ENCODE data around the gene ZFYVE21. TPM values are rescaled to one million over a fixed set of nuclear protein-coding genes. Genes with fewer than 3 reads are reported as not detected.
"Not testable (repeated sequence)": the region's sequence is repeated elsewhere in the genome, so short reads cannot be mapped to it uniquely, and the experiment has no call there.

The ZFYVE21 gene
- total RNA-seq, 2 donors from 2014 or later, result 97.1 to 159 TPM

- H3K36me3 ChIP-seq, result no peaks in the 10 kb centered on the region
- no peaks in the 10 kb centered on the region for H3K9me3 ChIP-seq
- no peak overlapping the region for H3K27ac ChIP-seq
- no peak overlapping the region for H3K4me3 ChIP-seq
- TF ChIP-seq CTCF (IDR thresholded peaks at IDR 0.05), result no peak
- H3K27me3 ChIP-seq (replicated peaks; ENCODE audit: insufficient read depth), result no peaks in the 10 kb centered on the region
- no peaks in the 10 kb centered on the region for H3K4me1 ChIP-seq (ENCODE audit: control insufficient read depth in 1 of 2, low read depth in 2 of 2)
- DNase-seq (ENCODE audit: low spot score) (no peak), ATAC-seq (ENCODE audit: insufficient number of reproducible peaks, low FRiP score, low read depth) (no peak)
Measured at GRCh38 chr14:103770902-103771301, 55.3 kb downstream of the ZFYVE21 start.

GRCh38 chr14:103772078-103772712 is 56.6 kb downstream of the ZFYVE21 start:
- DNase-seq (ENCODE audit: low spot score) (no peak), ATAC-seq (ENCODE audit: insufficient number of reproducible peaks, low FRiP score, low read depth) (no peak)
- no peak for TF ChIP-seq CTCF (IDR thresholded peaks at IDR 0.05)
- Histone ChIP-seq H3K36me3 (no peaks in the 10 kb centered on the region), H3K27me3 (replicated peaks; ENCODE audit: insufficient read depth) (no peaks in the 10 kb centered on the region), H3K4me3 (no peak overlapping the region), H3K9me3 (no peaks in the 10 kb centered on the region), H3K27ac (no peak overlapping the region), H3K4me1 (ENCODE audit: control insufficient read depth in 1 of 2, low read depth in 2 of 2) (no peaks in the 10 kb centered on the region)

- Histone ChIP-seq H3K36me3 (no peaks in the 10 kb centered on the region), H3K9me3 (no peaks in the 10 kb centered on the region), H3K27ac (no peak overlapping the region), H3K4me1 (ENCODE audit: control insufficient read depth in 1 of 2, low read depth in 2 of 2) (no peaks in the 10 kb centered on the region), H3K4me3 (no peak overlapping the region), H3K27me3 (replicated peaks; ENCODE audit: insufficient read depth) (no peaks in the 10 kb centered on the region)
- ATAC-seq (ENCODE audit: insufficient number of reproducible peaks, low FRiP score, low read depth), result no peak
- DNase-seq (ENCODE audit: low spot score), result no peak
- TF ChIP-seq CTCF (IDR thresholded peaks at IDR 0.05), result no peak
Measured at GRCh38 chr14:103773521-103773920, 57.9 kb downstream of the ZFYVE21 start.

GRCh38 chr14:103775506-103775905 is 59.9 kb downstream of the ZFYVE21 start:
- H3K27ac ChIP-seq, result no peak overlapping the region
- H3K27me3 ChIP-seq (replicated peaks; ENCODE audit: insufficient read depth), result no peaks in the 10 kb centered on the region
- H3K36me3 ChIP-seq, result no peaks in the 10 kb centered on the region
- no peak overlapping the region for H3K4me3 ChIP-seq
- DNase-seq (ENCODE audit: low spot score) (no peak), ATAC-seq (ENCODE audit: insufficient number of reproducible peaks, low FRiP score, low read depth) (no peak)
- TF ChIP-seq CTCF (IDR thresholded peaks at IDR 0.05), result no peak
- no peaks in the 10 kb centered on the region for H3K9me3 ChIP-seq
- H3K4me1 ChIP-seq (ENCODE audit: control insufficient read depth in 1 of 2, low read depth in 2 of 2), result no peaks in the 10 kb centered on the region

GRCh38 chr14:103776319-103776718 is 60.7 kb downstream of the ZFYVE21 start:
- ATAC-seq (ENCODE audit: insufficient number of reproducible peaks, low FRiP score, low read depth); H3K4me3 ChIP-seq; H3K9me3 ChIP-seq; H3K4me1 ChIP-seq (ENCODE audit: control insufficient read depth in 1 of 2, low read depth in 2 of 2); H3K27me3 ChIP-seq (replicated peaks; ENCODE audit: insufficient read depth); DNase-seq (ENCODE audit: low spot score); H3K27ac ChIP-seq; H3K36me3 ChIP-seq: not testable (repeated sequence)

GRCh38 chr14:103782376-103782775 is 66.8 kb downstream of the ZFYVE21 start:
- H3K9me3 ChIP-seq, result no peaks in the 10 kb centered on the region
- no peaks in the 10 kb centered on the region for H3K4me1 ChIP-seq (ENCODE audit: control insufficient read depth in 1 of 2, low read depth in 2 of 2)
- H3K36me3 ChIP-seq, result no peaks in the 10 kb centered on the region
- TF ChIP-seq CTCF (IDR thresholded peaks at IDR 0.05), result no peak
- no peak overlapping the region for H3K4me3 ChIP-seq
- DNase-seq (ENCODE audit: low spot score) (no peak), ATAC-seq (ENCODE audit: insufficient number of reproducible peaks, low FRiP score, low read depth) (no peak)
- H3K27me3 ChIP-seq (replicated peaks; ENCODE audit: insufficient read depth), result no peaks in the 10 kb centered on the region
- H3K27ac ChIP-seq, result no peak overlapping the region

Data from thoracic aorta (tissue), 2 donors.